ENCODE data around the gene NCKIPSD. TPM values are rescaled to one million over a fixed set of nuclear protein-coding genes. Genes with fewer than 3 reads are reported as not detected.

Gene NCKIPSD
- total RNA-seq, 4 donors from 2014 or later, result 21.6 to 32.2 (median 31.7) TPM

DNA sequence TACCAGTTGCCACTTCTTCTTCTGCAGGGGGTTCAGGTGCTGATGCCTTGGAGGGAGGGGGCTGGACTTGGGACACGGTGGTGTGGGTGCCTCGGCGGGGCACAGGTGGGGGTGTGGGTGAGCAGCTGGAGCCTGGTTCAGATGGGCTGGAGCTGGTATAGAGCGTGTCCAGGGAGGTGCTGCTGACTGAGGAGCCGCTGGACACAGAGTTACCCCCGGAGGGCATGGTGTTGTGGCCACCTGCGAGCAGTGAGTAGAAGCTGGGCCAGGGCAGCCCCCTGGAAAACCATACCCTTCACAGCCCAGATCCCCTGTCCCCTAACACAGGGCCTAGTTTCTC, 4.2 kb downstream of the NCKIPSD start:
- 91 to 92% methylated on average over 6 to 7 of the region's 7 CpGs for WGBS, 2 donors
- Histone ChIP-seq H3K4me1 (peaks cover 22 to 26% of the 10 kb centered on the region in 2 donors), H3K4me3 (replicated peaks in 1 of 3) (no peak overlapping the region), H3K9me3 (no peaks in the 10 kb centered on the region), H3K36me3 (peaks cover 15 to 37% of the 10 kb centered on the region in 2 donors), H3K27ac (no peak overlapping the region), H3K27me3 (no peaks in the 10 kb centered on the region)
- TF ChIP-seq POLR2A (IDR thresholded peaks at IDR 0.05) (no peak), CTCF (IDR thresholded peaks at IDR 0.05) (no peak)
- no peak for DNase-seq
- intact Hi-C loops (cut with DNase I), result no loop called here

DNA sequence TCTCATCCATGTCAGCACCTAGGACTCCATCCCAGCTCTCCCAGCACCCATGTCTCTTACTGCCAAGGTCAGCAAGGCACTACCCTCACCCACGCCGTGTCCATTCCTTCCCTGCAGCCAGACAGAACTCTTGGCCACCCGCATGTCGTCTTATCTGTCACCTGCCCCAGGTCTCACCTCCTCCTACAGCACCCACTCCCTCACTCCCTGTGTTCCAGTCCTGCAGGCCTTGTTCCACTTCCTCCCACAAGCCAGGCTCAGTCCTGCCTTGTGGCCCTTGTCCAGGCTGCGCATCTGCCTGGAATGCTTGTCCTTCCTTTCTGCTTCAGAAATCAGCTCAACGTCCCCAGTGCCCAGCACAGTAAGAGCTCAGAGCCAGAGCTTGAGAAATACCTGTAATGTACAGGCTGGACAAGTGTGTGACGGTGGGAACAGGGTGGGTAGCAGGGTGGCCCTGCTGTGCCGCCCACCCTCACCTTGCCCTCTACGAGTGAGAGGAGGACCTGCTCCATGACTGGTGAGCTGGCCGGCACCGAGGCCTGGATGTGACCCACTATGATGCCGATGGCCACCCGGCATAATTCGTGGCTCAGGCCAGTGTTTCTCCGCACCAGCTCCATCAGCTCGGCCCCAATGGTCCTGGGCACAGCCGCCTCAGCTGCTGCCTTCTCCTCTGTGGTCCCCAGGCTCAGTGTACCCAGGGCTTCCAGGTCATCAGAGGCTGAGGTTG, 4.7 kb downstream of the NCKIPSD start:
- no peak overlapping the region for H3K4me3 ChIP-seq (replicated peaks in 1 of 3)
- TF ChIP-seq CTCF (IDR thresholded peaks at IDR 0.05), result no peak
- no peak for TF ChIP-seq POLR2A (IDR thresholded peaks at IDR 0.05)
- WGBS, 2 donors, result 89 to 97% methylated on average over 11 to 13 of the region's 17 CpGs
- no peaks in the 10 kb centered on the region for H3K27me3 ChIP-seq
- no peaks in the 10 kb centered on the region for H3K9me3 ChIP-seq
- DNase-seq, result no peak
- peaks cover 15 to 37% of the 10 kb centered on the region in 2 donors for H3K36me3 ChIP-seq
- no peak overlapping the region for H3K27ac ChIP-seq
- peaks cover 17 to 23% of the 10 kb centered on the region in 2 donors for H3K4me1 ChIP-seq
- intact Hi-C loops (cut with DNase I), result no loop called here

DNA sequence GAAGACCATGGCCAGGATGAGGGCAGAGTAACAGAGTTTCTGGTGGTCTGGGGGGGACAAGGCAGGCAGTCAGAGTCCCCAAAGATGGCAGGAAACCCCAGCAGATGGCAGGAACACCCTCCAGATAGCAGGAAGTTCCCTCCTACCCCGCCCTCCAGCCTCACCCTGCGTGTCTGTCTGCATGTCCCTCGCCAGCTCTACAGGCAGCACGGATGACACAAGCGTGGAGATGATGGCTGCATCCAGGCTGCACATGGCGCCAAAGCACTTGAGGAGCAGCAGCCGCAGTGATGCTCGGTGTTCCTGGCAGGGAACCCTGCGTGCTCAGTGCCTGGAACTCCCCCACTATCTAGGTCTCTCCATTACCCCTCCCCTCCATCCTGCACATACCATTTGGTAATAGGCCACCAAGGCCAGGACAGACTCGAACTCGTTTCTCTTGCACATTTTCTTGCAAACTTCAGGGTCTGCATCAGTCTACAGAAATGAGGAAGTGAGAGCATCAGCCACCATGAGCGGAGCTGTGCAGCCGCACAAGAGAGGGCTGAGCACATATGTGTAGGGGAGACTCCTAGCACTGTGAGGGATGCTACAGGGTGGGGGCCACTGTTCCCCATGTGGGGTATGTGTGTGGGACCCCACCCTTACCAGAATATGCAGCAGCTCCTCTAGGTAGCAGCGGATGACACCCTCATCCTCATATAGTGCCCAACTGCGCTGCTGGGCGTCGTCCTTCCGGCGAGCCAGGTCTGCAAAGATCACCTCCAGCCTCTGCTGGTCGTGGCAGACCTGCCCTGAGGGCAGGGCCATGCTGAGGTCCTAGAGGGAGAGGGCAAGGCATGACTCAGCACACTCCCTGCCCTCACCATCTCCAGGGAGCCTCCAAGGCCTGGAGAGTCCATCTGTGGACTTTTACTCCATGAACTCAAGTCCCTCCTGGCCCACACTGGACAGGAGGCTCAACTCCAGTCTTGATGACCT, 6.0 kb downstream of the NCKIPSD start:
- no peak for TF ChIP-seq CTCF (IDR thresholded peaks at IDR 0.05)
- TF ChIP-seq POLR2A (IDR thresholded peaks at IDR 0.05), result no peak
- DNase-seq, result no peak
- Histone ChIP-seq H3K36me3 (peaks cover 15 to 37% of the 10 kb centered on the region in 2 donors), H3K27ac (no peak overlapping the region), H3K4me3 (replicated peaks in 1 of 3) (no peak overlapping the region), H3K9me3 (no peaks in the 10 kb centered on the region), H3K4me1 (peaks cover 9 to 18% of the 10 kb centered on the region in 2 donors), H3K27me3 (no peaks in the 10 kb centered on the region)
- intact Hi-C loops (cut with DNase I), result no loop called here
- WGBS, 2 donors, result 91 to 92% methylated on average over 18 to 20 of the region's 20 CpGs

DNA sequence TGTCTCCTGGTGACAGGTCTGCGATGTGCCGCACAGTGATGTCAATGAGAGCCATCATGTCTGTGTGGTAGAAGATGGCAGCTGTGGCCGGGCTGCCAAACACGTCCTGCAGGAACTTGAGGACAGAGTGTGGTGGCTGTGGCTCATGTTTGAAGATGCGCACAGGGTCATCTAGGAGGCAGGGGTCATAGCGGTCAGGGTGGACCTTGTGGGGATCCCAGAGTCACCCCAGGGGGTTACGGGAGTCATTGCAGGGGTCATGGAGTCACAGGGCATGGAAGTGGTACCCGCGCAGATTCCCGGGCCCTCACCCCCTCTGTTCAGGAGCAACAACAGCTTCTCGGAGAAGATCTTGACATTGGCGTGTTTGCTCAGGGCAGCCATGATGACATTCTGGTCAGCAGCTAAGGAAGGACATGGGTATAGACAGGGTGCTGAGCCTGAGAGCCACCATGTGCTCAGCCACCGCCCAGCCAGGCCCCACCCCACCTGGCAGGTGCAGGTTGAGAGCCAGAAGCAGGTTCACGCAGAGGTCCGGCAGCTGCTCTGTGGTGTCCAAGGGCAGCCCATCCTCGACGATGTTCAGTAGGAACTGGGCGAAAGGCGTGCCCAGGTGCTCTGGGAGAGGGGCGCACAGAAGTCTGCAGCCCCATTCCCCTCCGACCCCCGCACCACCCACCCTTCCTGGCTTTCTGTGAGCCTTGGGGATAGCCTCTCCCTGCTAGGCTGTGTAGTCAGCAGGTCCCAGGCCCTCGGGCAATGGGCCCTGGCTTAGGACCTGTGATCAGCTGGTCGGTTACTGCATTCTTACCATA, 6.9 kb downstream of the NCKIPSD start:
- Histone ChIP-seq H3K9me3 (no peaks in the 10 kb centered on the region), H3K27me3 (no peaks in the 10 kb centered on the region), H3K36me3 (peaks cover 15 to 37% of the 10 kb centered on the region in 2 donors), H3K27ac (no peak overlapping the region), H3K4me1 (peaks cover 4 to 9% of the 10 kb centered on the region in 2 donors), H3K4me3 (replicated peaks in 1 of 3) (no peak overlapping the region)
- intact Hi-C loops (cut with DNase I), result no loop called here
- 93 to 97% methylated on average over 8 to 19 of the region's 24 CpGs for WGBS, 2 donors
- DNase-seq, result no peak
- no peak for TF ChIP-seq POLR2A (IDR thresholded peaks at IDR 0.05)
- no peak for TF ChIP-seq CTCF (IDR thresholded peaks at IDR 0.05)

All from thyroid gland (tissue), 4 donors.